Testis (tissue), 3 donors: ENCODE measurements around the gene EXD3. TPM values are rescaled to one million over a fixed set of nuclear protein-coding genes. Genes with fewer than 3 reads are reported as not detected.

Experiments used
- DNase-seq: peaks from one replicate; pipeline ENCODE4 v3.0.0-alpha.2; 2019
- H3K27ac ChIP-seq, 2 donors: fragments of 200-600 bp; sonication (generic); one replicate each; pipeline ENCODE4 v1.5.1; 2019
- H3K27me3 ChIP-seq: fragments of 200-600 bp; sonication (generic); one replicate; pipeline ENCODE4 v1.5.1; 2019
- H3K36me3 ChIP-seq: fragments of 200-600 bp; sonication (generic); one replicate; pipeline ENCODE4 v1.5.1; 2017; ENCODE audit warnings: low read depth; ENCODE audit errors: missing control alignments
- H3K4me1 ChIP-seq: fragments of 200-600 bp; sonication (generic); one replicate; pipeline ENCODE4 v1.5.1; 2019
- H3K4me3 ChIP-seq, 2 donors: fragments of 200-600 bp; sonication (generic); one replicate each; pipeline ENCODE4 v1.5.1; 2017 to 2019
- H3K9me3 ChIP-seq: fragments of 200-600 bp; sonication (generic); one replicate; pipeline ENCODE4 v1.5.1; 2017
- POLR2A ChIP-seq: fragments of 450-650 bp; IDR thresholded peaks from one replicate; pipeline ENCODE4 v1.6.1; 2017; ENCODE audit warnings: antibody characterized with exemption, mild to moderate bottlenecking, moderate library complexity
- WGBS, 2 donors: methylation state at CpG; one replicate each; pipeline ENCODE4 v1.1.5; 2018; 5-methylcytosine and 5-hydroxymethylcytosine counted together
- intact Hi-C: fragments of 100-400 bp; cut with DNase I; formaldehyde crosslinking; loops from one replicate; pipeline ENCODE4 v1.15.1; 2023; ENCODE audit warnings: low total_unique reads
- polyA plus RNA-seq: library from polyadenylated mRNA; stranded (reverse); fragments of 350-450 nt; fragmentation: Illumina TruSeq; extraction: RNeasy Lipid Tissue Mini Kit (QIAGEN cat#74804); gene quantifications from one replicate; pipeline ENCODE4 v1.2.3, GENCODE V29; 2014; ENCODE audit warnings: low read depth, low replicate concordance; ENCODE audit not compliant: insufficient read depth
- total RNA-seq, 2 donors: library from RNA; depleted of rRNA; stranded (reverse); fragments of >200 nt; gene quantifications; one replicate each; pipeline ENCODE4 v1.2.3, GENCODE V29; 2016
- TF ChIP-seq, protein P1 (sequence below), 3 experiments: fragments of 450-650 bp in 2 of 3; fragments of 200-600 bp in 1 of 3; sonication (generic) in 1 of 3; IDR thresholded peaks; one replicate each; pipeline ENCODE4 v1.5.1; 2016 to 2019; ENCODE audit warnings: antibody characterized with exemption in 3 of 3, mild to moderate bottlenecking in 2 of 3, moderate library complexity in 1 of 3

Gene EXD3
- total and polyA plus RNA-seq, 3 donors from 2014 or later, result 8.9 to 24.5 (median 15.5) TPM

DNA sequence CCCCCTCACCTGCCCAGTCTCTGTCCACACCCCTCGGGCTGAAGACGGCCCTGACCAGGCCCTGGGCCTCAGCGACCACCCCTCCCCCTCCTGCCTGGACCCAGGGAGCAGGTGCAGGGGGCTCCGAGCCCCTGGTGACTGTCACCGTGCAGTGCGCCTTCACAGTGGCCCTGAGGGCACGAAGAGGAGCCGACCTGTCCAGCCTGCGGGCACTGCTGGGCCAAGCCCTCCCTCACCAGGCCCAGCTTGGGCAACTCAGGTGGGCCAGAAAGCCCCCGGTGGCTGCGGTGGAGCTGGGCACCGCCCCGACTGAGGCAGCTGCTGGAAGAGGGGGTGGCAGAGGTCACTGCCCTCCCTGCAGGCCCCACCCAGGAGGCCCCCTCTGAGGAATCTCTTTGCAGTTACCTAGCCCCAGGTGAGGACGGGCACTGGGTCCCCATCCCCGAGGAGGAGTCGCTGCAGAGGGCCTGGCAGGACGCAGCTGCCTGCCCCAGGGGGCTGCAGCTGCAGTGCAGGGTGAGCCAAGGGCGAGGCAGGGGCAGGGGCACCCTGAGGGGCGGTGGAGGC, 10.5 kb upstream of the EXD3 start:
- H3K9me3 ChIP-seq, result no peaks in the 10 kb centered on the region
- TF ChIP-seq, protein P1, sequence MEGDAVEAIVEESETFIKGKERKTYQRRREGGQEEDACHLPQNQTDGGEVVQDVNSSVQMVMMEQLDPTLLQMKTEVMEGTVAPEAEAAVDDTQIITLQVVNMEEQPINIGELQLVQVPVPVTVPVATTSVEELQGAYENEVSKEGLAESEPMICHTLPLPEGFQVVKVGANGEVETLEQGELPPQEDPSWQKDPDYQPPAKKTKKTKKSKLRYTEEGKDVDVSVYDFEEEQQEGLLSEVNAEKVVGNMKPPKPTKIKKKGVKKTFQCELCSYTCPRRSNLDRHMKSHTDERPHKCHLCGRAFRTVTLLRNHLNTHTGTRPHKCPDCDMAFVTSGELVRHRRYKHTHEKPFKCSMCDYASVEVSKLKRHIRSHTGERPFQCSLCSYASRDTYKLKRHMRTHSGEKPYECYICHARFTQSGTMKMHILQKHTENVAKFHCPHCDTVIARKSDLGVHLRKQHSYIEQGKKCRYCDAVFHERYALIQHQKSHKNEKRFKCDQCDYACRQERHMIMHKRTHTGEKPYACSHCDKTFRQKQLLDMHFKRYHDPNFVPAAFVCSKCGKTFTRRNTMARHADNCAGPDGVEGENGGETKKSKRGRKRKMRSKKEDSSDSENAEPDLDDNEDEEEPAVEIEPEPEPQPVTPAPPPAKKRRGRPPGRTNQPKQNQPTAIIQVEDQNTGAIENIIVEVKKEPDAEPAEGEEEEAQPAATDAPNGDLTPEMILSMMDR (IDR thresholded peaks at IDR 0.05), result no peak
- TF ChIP-seq POLR2A, result no peak
- intact Hi-C loops, result no loop called here
- no peak overlapping the region for H3K4me3 ChIP-seq
- no peaks in the 10 kb centered on the region for H3K27me3 ChIP-seq
- H3K27ac ChIP-seq, result no peak overlapping the region
- H3K4me1 ChIP-seq, result peaks cover 7% of the 10 kb centered on the region
- DNase-seq, result no peak
- H3K36me3 ChIP-seq, result no peaks in the 10 kb centered on the region
- WGBS, 2 donors, result 84 to 94% methylated on average over 5 to 19 of the region's 19 CpGs

GRCh38 chr9:137432687-137433348, 9.9 kb upstream of the EXD3 start:
- intact Hi-C loops, result no loop called here
- H3K27me3 ChIP-seq, result no peaks in the 10 kb centered on the region
- no peak overlapping the region for H3K4me3 ChIP-seq
- no peak overlapping the region for H3K27ac ChIP-seq
- WGBS, 2 donors, result 91 to 100% methylated on average over 8 to 20 of the region's 20 CpGs
- DNase-seq, result no peak
- H3K9me3 ChIP-seq, result no peaks in the 10 kb centered on the region
- TF ChIP-seq, protein P1 (IDR thresholded peaks at IDR 0.05), result no peak
- no peak for TF ChIP-seq POLR2A
- H3K4me1 ChIP-seq, result peaks cover 7% of the 10 kb centered on the region
- no peaks in the 10 kb centered on the region for H3K36me3 ChIP-seq

DNA sequence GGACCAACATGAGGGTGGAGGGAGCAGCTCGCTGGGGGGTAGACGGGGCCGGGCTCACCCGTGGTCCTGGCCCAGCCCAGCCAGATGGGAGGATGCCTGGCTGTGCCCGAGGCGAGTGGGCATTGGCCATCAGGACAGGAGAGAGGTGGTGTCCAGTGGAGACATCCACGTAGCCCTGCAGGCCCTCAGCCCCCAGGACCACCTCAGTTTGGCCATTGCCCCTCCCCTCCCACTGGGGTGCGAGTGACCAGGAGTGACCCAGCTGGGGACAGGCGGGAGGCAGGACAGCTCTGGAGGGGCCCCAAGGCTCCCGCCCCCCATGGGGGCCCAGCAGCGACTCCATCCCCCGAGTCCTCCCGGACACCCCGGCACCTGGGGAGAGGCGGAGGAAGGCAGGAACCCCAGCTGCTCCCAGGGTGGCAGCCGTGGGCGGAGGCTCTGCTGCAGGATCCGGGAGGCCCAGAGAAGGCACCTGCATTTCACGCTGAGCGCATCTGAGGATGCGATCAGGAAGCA, 8.5 kb upstream of the EXD3 start:
- no peak for DNase-seq
- 87 to 100% methylated on average over 1 to 21 of the region's 21 CpGs for WGBS, 2 donors

DNA sequence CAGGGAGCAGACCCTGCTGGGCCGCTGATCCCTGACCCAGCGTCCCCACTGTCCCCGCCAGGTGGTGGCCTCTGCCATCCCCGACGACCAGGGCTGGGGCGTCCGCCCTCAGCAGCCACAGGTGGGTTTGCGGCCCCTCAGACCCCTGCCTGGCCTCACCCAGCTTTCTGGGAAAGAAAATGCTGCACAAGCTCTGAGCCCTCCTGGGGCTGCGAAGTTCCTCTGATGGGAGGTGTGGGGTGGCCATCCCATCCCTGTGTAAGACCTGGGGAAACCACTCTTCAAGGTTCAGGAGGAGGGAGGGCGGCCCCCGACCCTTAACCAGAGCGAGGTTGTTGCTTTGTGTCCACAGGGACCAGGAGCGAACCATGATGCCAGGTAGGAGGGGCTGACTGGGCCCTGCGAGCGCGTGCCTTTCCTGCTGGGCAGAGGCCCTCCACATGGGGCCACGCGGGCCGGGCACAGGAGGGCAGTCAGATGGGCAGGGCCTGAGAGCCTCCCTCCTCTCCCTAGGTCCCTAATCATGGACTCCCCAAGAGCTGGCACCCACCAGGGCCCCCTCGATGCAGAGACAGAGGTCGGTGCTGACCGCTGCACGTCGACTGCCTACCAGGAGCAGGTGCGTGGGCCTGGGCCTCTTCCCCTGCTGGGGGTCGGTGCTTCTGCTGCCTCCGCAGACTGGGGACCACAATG, 7.9 kb upstream of the EXD3 start:
- Histone ChIP-seq H3K27ac (no peak overlapping the region), H3K36me3 (no peaks in the 10 kb centered on the region), H3K9me3 (no peaks in the 10 kb centered on the region), H3K4me1 (peaks cover 5% of the 10 kb centered on the region), H3K4me3 (no peak overlapping the region), H3K27me3 (no peaks in the 10 kb centered on the region)
- no peak for DNase-seq
- TF ChIP-seq, protein P1 (IDR thresholded peaks at IDR 0.05), result no peak
- no peak for TF ChIP-seq POLR2A
- WGBS, 2 donors, result 91% methylated on average over 27 of the region's 27 CpGs; no CpG with 5 or more reads in 1 of the 2 donors
- intact Hi-C loops, result no loop called here

More for the DNA sequence above, 8.5 kb upstream of the EXD3 start:
- H3K4me1 ChIP-seq, result peaks cover 7% of the 10 kb centered on the region
- intact Hi-C loops, result no loop called here
- H3K4me3 ChIP-seq, result no peak overlapping the region
- H3K27ac ChIP-seq, result no peak overlapping the region
- no peaks in the 10 kb centered on the region for H3K36me3 ChIP-seq
- no peaks in the 10 kb centered on the region for H3K27me3 ChIP-seq
- H3K9me3 ChIP-seq, result no peaks in the 10 kb centered on the region
- TF ChIP-seq POLR2A, result no peak
- TF ChIP-seq, protein P1 (IDR thresholded peaks at IDR 0.05), result no peak
